ENCODE results near the gene DNAJC24.
"Not testable (repeated sequence)": the region's sequence is repeated elsewhere in the genome, so short reads cannot be mapped to it uniquely, and the experiment has no call there.

The DNAJC24 gene

DNA sequence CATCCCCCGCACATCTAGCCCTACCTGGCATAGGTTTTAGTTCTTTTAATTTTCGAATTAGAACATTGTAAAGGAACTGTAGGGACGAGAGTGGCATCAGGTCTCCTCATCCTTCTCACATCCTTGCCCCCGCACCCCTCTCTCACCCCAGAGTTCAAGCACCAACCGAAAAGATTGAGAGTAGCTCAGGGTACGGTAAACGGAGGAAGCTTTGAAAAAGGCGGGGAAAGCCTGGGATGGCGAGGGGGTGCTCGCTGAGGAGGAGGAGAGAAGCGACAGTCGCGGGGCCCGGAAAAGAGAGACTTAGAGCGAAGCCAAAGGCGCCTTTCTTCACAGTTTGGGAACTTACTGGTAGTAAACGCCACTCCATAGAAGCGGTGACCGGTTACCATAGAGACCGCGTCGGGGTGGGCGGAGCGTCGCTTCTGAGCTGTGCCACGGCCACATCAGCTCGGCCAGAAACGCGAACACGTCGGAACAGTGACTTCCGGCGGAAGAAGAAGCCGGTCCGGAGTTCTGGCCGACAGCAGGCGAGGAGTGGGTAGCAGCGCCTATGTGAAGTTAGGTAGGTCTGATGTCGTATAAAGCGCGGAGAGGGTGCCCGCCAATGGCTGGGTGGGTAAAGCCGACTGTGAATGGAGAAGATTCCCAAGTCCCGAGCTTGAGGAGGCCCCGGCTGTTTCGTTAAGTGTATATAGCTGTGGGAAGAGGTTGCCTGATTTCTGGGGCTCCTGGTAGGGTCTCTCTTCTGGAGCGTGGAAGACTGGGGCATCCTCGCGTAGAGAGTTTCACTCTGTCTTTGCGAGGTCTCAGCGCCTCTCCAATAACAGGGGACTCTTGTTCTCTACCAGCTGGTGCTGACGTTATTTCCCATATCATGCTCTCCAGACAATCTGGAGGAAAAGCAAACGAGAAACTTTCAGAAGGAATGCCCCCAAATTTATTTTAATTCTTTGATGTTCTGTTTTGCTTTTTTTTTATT, at the start of gene DNAJC24, which contains the start of gene DCDC1:
TSS of gene DNAJC24 (plus strand) at position 513 of the 982 bp plus-strand sequence. CDS start 889 bp downstream, outside the sequence.
TSS of gene DCDC1 (minus strand) at position 392 of the 982 bp plus-strand sequence. CDS start 41,459 bp downstream, outside the sequence.
- DNase-seq (ENCODE audit: low spot score) = peak; percentile 97

GRCh38 chr11:31321494-31321893, 48.2 kb upstream of the DNAJC24 start:
- DNase-seq (ENCODE audit: low spot score) = not testable (repeated sequence)

GRCh38 chr11:31323145-31323544, 46.5 kb upstream of the DNAJC24 start:
- no peak for DNase-seq (ENCODE audit: low spot score)

DNA sequence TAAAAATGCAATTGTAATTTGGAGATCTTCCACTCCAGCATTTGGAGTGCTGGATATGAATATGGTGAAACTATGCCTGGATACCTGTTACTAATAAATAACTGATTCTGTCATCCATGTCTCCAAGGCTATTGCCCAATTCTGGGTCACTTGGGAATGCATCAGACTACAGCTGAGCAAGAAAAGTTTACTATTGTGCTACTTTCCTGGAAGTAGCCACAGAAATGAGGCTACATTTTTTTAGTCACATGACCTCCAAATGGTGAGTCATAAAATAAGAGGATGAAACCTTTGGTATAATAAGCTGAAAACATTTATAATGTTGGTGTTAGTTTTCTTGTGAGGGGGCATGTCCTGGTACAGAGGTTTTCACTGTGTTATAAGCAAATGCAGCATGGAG, 44.5 kb upstream of the DNAJC24 start:
- DNase-seq (ENCODE audit: low spot score) = no peak

DNA sequence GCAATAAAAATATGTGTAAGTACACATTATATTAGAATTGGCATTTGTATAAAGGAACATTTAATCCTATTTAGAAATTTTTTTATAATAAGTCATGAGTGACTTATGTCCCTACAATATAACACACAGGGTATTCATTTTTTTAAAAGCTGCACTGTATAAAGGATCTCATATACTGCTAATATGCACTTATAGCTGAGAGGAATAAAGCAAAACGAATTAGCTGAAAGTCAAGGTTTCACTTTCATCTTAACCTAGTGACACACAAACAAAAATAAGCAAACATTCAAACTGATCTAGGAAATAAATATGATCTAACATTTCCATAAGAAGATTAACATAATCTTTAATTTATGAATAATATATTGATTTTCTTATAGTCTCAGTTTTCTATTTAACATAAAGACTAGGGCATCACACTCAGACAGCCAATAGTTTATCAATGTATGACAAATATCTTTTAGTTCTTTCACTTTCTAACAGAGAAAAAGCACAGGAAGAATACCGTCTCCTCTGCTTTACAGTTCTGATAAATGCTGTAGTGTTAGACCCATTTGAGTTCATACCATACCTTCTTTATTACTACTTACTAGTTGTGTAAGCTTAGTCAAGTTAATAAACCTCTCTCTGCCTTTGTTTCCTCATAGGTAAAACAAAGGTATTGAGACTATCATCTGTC, 43.1 kb upstream of the DNAJC24 start:
- DNase-seq (ENCODE audit: low spot score) = no peak

GRCh38 chr11:31327417-31327816, 42.2 kb upstream of the DNAJC24 start:
- DNase-seq (ENCODE audit: low spot score) = no peak

DNA sequence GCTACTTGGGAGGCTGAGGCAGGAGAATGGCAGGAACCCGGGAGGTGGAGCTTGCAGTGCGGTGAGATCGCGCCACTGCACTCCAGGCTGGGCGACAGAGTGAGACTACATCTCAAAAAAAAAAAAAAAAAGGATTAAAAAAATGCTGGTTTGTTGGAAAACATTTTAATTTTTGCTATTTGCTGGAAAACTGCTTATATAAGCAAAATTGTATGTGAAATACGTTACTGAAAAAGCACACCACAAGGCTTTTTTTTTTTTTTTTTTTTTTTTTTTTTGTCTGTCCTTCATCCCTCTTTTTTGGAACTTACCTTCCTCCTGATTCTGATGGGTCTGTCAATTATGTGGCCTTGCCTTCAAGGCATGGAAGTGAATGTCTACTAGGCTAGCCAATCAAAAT, 41.0 kb upstream of the DNAJC24 start:
- DNase-seq (ENCODE audit: low spot score) = no peak

DNA sequence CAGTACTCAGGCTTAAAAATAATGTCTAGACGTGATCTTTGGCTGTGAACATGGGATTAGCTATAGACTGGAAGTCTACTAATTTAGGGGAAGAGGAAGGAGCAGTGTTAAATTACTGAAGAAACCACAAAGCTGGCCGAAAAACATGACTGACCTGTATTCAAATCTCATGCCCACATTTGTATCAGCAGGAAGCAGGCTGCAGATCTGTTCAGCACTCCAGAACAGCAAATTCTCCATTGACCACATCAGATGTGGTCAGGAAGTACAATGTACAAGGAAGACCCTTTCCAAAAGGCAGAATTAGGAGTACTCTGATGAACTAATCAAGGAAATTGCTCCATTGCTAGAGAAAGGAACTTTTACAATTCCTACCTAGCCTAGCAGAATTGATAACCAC, 31.9 kb upstream of the DNAJC24 start:
- DNase-seq (ENCODE audit: low spot score) = no peak

GRCh38 chr11:31340903-31341572, 28.6 kb upstream of the DNAJC24 start:
- DNase-seq (ENCODE audit: low spot score) = peak; percentile 44

GRCh38 chr11:31351168-31351567, 18.5 kb upstream of the DNAJC24 start:
- DNase-seq (ENCODE audit: low spot score) = no peak

- no peak for DNase-seq (ENCODE audit: low spot score)
Observed at GRCh38 chr11:31355131-31355530, 14.5 kb upstream of the DNAJC24 start.

DNA sequence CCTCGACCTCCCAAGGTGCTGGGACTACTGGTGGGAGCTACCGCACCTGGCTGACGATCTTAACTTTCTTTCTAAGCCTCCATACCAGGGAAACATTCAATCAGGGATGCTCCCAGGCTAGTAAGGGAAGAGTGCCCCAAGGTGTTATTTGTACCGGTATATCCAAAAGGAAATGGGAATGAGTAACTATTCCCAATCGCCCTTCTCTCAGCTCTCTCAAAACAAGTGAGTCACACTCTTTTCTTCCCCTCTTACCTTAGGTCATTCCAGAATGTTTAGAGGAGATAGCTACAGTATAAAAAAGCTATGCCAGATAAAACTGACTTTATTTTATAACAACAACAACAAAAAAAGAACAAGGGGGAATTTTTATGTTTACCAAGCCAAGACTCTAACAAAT, 13.8 kb upstream of the DNAJC24 start:
- DNase-seq (ENCODE audit: low spot score) = no peak

GRCh38 chr11:31361743-31362142, 7.9 kb upstream of the DNAJC24 start:
- DNase-seq (ENCODE audit: low spot score) = no peak

GRCh38 chr11:31366795-31367194, 2.9 kb upstream of the DNAJC24 start:
- DNase-seq (ENCODE audit: low spot score) = no peak

DNA sequence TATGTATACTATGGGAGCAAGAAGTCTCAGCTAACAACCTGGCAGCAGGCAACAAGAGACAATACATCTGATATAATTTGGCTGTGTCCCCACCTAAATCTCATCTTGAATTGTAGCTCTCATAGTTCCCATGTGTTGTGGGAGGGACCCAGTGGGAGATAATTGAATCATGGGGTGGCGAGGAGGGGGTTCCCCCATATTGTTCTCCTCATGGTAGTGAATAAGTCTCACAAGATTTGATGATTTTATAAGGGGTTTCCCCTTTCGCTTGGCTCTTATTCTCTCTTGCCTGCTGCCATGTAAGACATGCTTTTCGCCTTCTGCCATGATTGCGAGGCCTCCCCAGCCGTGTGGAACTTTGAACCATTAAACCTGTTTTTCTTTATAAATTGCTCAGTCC, 6.2 kb downstream of the DNAJC24 start:
- no peak for DNase-seq (ENCODE audit: low spot score)

DNA sequence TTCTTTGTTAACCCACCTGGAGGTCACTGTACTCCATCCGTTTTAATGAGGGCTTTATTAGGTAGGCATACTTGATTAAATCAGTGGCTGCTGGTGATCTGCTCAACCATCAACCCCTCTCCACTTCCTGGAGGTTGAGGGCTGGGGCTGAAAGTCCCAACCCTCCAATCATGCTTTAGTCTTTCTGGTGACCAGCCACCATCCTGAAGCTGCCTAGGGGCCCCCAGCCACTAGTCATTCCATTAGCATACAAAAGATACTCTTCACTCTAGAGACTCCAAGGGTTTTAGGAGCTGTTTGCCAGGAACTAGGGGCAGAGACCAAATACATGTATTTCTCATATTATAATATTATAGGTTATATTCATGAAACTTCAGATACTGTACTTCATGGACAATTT, 13.5 kb downstream of the DNAJC24 start:
- no peak for DNase-seq (ENCODE audit: low spot score)

- DNase-seq (ENCODE audit: low spot score) = no peak
Observed at GRCh38 chr11:31387379-31387778, 17.7 kb downstream of the DNAJC24 start.

GRCh38 chr11:31397239-31397834, 27.7 kb downstream of the DNAJC24 start:
- peak; percentile 52 for DNase-seq (ENCODE audit: low spot score)

DNA sequence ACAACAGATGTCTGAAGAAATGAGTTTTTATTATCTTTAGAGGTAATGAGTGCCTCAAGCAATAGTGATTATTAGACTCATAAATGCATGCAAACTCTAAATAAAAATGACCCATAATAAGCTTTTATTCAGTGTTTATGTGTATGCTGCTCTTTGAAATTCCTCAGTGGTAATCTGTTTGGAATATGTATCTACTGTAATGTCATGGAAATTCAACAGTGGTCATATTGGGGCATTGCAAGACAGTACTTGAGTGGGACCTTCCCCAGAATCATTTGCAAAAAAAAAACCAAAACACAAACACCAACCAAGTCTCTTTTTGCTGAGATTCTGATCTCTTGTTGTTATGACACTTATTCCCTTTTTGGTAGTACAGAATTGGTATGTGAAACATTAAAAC, 35.0 kb downstream of the DNAJC24 start:
- no peak for DNase-seq (ENCODE audit: low spot score)

GRCh38 chr11:31408201-31408600, 38.5 kb downstream of the DNAJC24 start:
- DNase-seq (ENCODE audit: low spot score) = no peak

DNA sequence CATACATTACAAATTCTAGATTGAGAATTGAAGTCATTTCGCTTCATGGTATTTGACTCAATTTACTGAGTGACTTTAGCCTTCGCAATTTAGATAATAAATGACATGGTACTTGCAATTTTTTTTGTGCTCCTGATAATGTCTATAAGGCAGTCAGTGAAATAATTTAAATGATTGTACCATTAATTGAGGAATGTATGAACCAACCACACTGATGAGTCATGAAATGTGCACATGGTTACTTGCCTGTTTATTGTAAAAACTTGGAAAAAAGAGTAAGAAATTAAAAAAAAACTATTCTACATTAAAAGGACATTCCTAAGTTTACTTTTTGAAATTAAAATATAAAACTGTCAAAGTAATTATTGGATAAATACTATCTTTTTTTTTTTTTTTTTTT, 43.3 kb downstream of the DNAJC24 start:
- DNase-seq (ENCODE audit: low spot score) = no peak

- DNase-seq (ENCODE audit: low spot score) = no peak
Observed at GRCh38 chr11:31414338-31414737, 44.7 kb downstream of the DNAJC24 start.

Data from NAMALWA (cell line).